ENCODE results near the gene IQCN.

IQCN gene

GRCh38 chr19:18295034-18295451, 20.8 kb upstream of the IQCN start:
- Histone ChIP-seq H3K4me1 (ENCODE audit: control insufficient read depth, insufficient read depth, low read length) (peaks cover 2% of the 10 kb centered on the region; the same call in 1 of the 2 replicates), H3K9me3 (ENCODE audit: control insufficient read depth, insufficient read depth, low read depth, low read length) (no peaks in the 10 kb centered on the region), H3K4me3 (ENCODE audit: low read depth, low read length) (no peak overlapping the region), H3K27ac (ENCODE audit: extremely low read depth, low read depth, low read length) (no peak overlapping the region), H3K36me3 (ENCODE audit: control insufficient read depth in 2 of 2, insufficient read depth in 1 of 2, low read length in 2 of 2) (no peaks in the 10 kb centered on the region)
- POLR2A ChIA-PET, result no interaction called here
- CTCF ChIA-PET, result no interaction called here
- TF ChIP-seq ZNF175 (tag by site-specific recombination; IDR thresholded peaks at IDR 0.05) (no peak), ZSCAN18 (tag by site-specific recombination; IDR thresholded peaks at IDR 0.05) (0 out of 2 replicates have a peak, but pooled peaks have one; percentile 11), PATZ1 (tag by site-specific recombination; IDR thresholded peaks at IDR 0.05) (0 out of 2 replicates have a peak, but pooled peaks have one; percentile 6), ZNF488 (tag by site-specific recombination; IDR thresholded peaks at IDR 0.05) (0 out of 2 replicates have a peak, but pooled peaks have one; percentile 25), ZNF23 (tag by site-specific recombination; IDR thresholded peaks at IDR 0.05; ENCODE audit: borderline replicate concordance) (0 out of 2 replicates have a peak, but pooled peaks have one; percentile 25), ZNF133 (tag by site-specific recombination; IDR thresholded peaks at IDR 0.05) (peak; percentile 53), FEZF1 (tag by site-specific recombination; IDR thresholded peaks at IDR 0.05) (no peak), ZNF398 (tag by site-specific recombination; IDR thresholded peaks at IDR 0.05) (0 out of 2 replicates have a peak, but pooled peaks have one; percentile 16), ZBTB49 (tag by site-specific recombination; IDR thresholded peaks at IDR 0.05; ENCODE audit: low read depth) (no peak), ZNF148 (tag by site-specific recombination; IDR thresholded peaks at IDR 0.05; ENCODE audit: borderline replicate concordance) (0 out of 2 replicates have a peak, but pooled peaks have one; percentile 56), SP2 (tag by site-specific recombination; IDR thresholded peaks at IDR 0.05) (0 out of 2 replicates have a peak, but pooled peaks have one; percentile 14), AEBP2 (tag by site-specific recombination; IDR thresholded peaks at IDR 0.05; ENCODE audit: borderline replicate concordance) (0 out of 2 replicates have a peak, but pooled peaks have one; percentile 18), INSM2 (tag by site-specific recombination; IDR thresholded peaks at IDR 0.05) (0 out of 2 replicates have a peak, but pooled peaks have one; percentile 20), ZBTB26 (tag by site-specific recombination; optimal IDR thresholded peaks at IDR 0.05) (peak; percentile 5), ZNF514 (tag by site-specific recombination; IDR thresholded peaks at IDR 0.05) (no peak), ZNF248 (tag by site-specific recombination; IDR thresholded peaks at IDR 0.05) (peak; percentile 38; the same call in 1 of the 2 replicates), KLF10 (tag by site-specific recombination; IDR thresholded peaks at IDR 0.05) (no peak), ZNF157 (tag by site-specific recombination; IDR thresholded peaks at IDR 0.05) (peak; percentile 53; the same call in 1 of the 2 replicates), ZNF121 (tag by site-specific recombination; IDR thresholded peaks at IDR 0.05) (no peak), ZNF791 (tag by site-specific recombination; IDR thresholded peaks at IDR 0.05) (peak; percentile 24; the same call in 1 of the 2 replicates), ZNF571 (tag by site-specific recombination; IDR thresholded peaks at IDR 0.05) (peak; percentile 60; the same call in 1 of the 2 replicates)
